HG02759 (cell line): ENCODE data around the gene PACSIN1.
"Not testable (repeated sequence)": the region's sequence is repeated elsewhere in the genome, so short reads cannot be mapped to it uniquely, and the experiment has no call there.

Source experiments
- ATAC-seq: cut with Tn5 transposase; IDR thresholded peaks from one replicate; pipeline ENCODE4 v1.9.1; 2021; ENCODE audit warnings: mild to moderate bottlenecking, moderate library complexity; ENCODE audit not compliant: unreplicated experiment

The PACSIN1 gene

DNA sequence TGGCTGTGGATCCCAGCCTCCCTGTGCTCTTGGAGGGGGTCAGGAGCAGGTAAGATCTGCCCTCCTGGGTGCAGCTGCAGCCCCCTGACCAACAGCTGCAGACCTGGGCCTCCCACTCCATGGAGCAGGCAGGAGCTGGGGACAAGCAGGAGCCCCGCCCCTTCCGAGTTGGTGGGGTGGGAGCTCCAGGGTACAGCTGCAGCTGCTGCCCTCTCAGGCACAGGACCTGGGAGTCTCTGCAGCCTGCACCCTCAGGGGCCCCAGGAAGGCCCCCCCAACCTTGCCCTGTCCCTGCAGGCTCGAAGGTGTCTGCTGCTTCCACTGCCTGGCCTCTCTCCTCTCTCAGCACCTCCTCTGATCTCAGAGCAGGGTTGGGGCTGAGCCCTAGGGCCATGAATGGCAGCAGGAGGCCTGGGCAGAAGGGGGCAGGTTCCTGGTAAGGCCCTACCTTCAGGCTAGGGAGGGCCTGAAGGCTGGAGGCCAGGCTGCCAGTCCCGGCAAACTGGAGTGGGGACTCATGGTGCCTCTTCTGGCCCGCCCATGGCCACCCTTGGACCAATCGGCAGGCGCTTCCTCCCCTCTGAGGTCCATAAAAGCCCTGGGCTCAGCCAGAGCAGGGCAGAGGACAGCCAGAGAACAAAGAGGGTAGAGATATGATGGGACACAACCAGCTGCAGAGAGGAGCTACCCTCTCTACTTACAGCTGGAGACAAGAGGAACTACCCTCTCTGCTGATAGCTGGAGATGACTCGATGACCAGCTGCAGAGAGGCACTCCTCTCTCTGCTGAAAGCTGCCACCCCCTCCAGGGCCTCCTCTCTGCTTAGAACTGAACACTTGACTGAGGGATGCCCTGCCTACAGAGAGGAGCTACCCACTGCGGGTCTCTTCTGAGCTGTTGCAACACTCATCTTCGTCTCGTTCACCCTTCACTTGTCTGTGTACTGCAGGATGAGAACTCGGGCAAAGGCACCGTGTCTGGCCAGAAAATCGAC lies 7.8 kb upstream of the PACSIN1 start:
- ATAC-seq, result no peak

DNA sequence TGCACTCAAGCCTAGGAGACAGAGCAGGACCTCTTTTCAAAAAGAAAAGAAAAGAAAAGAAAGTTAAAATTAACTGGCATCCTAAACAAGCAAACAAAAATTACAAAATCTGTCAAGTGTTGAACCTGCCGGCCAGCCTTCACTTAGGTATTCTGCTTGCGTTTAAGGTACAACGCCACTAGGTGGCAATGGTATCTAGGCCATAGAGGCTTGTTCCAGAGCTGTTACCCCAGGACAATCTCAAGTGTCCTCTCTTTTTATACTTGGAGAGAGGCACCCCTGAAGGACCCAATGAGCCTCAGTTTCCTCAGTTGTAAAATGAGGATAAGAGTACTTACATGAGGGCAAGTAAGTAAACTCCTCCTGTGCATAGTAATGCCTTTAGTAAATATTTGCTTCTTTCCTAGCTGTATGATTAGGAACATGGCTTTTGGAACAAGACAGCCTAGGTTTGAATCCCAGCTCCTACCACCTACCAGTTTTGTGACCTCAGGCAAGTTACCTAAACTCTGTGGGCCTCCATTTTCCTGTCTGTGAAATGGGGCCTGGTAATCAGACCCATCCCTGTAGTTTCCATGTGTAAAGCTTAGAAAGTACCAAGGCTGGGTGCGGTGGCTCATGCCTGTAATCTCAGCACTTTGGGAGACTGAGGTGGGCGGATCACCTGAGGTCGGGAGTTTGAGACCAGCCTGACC lies 5.8 kb upstream of the PACSIN1 start:
- ATAC-seq, result no peak

DNA sequence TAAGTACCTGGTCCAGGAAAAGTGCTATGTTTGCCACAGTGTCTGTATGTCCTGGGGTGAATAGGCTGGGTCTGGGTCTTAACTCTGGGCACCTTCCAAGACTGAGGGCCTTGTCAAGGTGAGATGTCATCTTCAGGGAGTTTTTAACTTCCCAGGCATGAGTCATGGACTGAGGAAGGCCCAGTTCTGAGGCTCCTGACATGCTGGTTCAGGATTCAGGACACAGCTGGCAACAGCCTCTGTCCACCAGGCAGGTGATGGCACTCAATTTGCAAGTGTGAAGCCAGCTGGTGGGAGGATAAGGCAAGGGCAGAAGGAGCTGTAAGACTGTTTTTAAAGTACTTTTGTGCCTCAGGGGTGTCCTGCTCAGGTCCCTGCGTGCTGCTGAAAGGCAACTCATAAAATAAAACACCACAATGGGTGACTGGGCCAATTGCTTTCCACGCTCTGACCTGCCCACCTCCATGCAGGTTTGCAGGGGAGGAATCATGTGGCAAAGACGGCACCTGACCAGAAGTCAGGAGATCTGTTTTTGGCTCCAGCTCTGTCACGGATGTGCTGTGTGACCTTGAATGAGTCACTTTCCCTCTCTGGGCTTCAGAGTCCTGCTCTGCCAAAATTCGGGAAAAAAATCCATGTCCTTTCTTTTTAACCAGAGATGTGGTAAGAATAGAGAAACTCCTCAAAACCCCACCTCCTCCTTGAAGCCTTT lies 4.9 kb upstream of the PACSIN1 start:
- no peak for ATAC-seq

DNA sequence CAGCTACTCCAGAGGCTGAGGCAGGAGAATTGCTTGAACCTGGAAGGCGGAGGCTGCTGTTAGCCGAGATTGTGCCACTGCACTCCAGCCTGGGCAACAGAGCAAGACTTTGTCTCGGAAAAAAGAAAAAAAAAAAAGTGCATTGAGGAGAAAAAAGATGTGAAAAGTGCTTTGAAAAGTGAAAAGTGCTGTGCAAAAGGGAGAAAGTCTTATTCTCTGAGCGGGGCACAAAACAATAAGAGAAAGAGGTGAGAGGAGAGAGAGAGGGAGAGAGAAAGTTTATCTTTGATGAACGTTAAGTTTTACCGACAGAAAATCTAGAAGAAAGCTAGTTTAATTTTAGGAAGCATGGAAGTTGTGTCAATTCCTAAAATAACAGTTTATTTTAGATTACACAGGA lies 3.9 kb upstream of the PACSIN1 start:
- ATAC-seq, result no peak

DNA sequence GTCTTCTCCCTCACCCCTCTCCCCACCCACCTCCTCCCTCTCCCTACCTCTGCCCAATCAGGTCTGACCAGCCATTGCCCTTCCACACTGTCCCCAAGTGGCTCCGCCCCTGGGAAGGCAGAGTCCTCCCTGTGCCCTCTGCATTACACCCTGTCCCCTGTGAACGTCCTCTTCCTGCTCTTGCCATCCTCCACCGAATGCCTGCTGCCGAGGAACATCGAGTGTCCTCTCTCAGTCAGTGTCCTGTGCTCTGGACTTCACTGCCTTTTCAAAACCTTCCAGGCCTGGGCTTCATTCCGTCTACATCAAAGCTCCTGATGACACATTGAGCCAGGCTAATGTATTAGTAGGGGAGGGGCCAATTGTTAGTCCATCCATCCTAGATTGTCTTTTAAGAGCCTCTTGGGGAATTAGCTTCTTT lies 3.3 kb upstream of the PACSIN1 start:
- ATAC-seq, result no peak

DNA sequence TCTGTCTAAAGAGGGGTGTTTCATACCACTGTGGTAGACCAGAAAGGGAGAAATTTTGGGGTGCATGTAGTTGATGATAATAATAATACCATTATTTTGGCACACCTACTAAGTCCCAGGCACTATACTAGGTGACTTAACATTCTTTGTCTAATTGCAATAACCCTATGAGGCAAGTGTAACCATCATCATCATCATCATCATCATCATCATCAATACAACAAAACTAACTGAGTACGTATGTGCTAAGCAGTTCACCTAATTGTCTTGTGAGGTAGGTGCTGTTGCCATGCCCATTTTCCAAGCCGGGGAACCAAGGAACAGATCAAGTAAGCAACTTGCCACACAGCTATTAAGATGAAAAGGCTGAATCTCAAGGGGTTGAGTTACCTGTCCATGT lies 2.6 kb upstream of the PACSIN1 start:
- no peak for ATAC-seq

DNA sequence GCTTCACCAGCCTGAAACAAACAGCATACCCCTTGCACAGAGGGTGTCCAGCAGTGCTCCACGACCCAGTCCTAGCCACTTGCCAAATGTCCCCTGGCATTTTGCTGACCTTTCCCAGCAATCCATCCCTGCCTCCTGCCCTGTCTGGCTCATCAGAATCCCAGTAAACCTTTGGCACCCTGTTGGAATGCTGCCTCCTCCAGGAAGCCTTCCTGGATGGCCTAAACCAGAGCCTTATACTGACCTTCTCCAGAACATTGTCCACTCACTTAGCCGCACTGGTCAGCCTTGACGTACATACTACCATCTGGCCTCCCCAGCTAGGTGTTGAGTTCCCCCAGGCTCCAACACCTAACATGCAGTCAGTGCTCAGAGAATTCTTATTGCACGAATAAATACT lies 2.0 kb upstream of the PACSIN1 start:
- no peak for ATAC-seq

DNA sequence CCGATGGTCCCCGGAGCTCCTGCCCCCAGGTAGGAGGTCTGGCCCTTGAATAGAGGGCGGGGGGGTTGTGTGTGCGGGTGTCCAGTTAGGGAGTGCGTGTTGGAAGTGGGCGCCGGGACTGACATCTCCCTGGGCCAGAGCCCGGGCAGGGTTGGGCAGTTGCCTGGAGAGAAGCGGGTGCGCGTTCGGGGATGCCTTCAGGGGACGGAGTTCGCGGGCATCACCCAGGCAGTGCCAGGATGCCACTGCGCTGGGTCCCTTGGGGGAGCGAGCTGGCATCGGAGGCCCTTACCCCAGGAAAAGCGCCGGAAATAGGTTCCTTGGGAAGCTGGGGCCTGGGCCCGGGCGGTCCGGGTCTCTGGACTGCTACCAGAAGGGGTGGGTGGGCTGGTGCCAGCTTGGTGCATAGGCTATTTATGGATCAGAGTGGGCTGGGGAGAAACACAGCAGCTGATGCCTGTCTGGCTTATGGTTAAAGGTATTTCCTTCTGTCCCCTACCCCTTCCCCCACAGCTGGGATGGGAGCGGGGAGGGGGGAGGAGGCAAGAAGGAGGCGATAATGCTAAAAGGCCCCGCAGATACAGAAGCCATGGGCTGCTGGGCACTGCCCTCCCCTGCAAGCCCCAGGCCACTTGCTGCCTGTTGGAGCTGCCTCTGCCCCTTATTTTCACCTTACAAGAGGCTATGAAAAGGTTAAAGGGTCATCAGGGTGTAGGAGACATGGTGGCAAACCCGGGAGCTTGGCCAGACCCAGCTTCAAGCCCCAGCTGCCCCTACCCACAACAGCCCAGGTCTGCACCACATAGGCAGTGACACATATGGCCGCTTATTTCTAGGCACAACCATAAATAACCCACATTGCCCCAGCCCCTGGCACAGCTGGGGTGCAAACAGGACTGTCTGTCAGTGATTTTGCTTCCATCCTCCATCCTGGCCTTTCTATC lies 638 bp downstream of the PACSIN1 start:
- ATAC-seq, result no peak

DNA sequence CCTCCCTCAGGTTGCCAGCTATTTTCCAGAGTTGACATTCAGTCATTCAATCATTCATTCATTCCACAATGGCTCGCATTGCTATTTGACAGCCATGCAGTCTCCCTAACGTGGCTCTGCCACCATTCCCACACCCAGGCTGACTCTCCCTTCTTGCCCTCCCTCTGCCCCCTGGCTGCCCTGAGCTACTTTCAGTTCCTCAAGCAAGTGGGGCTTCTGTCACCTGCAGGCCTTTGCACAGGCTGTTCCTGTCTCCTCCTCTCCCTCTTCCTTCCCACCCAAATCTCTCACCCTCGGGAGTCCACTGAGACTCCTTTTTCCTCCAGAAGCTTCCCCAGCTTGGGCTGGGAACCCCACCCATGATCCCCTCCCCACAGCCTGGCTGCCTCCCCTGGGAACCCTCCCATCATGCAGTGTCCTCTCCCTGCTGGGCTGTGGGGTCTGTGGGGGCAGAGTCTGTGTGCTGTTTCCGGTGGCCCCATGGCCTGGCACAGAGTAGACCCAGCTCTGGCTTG lies 2.6 kb downstream of the PACSIN1 start:
- ATAC-seq, result peak; percentile 72

DNA sequence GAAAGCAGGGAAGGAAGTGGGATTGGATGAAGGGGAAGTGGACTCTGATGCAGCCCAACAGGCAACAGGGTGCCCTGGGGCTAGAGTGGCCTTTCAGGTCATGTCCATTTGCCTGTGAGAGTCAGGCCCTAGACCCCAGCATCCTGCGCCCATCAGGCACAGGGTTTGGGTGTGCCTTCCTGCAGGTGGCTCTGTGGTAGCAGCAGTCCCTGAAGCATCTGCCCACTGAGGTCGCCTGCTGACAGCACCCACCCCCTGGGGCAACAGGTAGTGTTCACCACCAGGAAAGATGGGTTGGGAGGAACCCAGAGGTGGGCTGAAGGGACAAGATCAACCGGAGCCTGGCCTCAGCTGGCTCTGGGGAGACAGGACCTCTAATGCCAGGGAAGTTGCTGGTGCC lies 3.6 kb downstream of the PACSIN1 start:
- no peak for ATAC-seq

DNA sequence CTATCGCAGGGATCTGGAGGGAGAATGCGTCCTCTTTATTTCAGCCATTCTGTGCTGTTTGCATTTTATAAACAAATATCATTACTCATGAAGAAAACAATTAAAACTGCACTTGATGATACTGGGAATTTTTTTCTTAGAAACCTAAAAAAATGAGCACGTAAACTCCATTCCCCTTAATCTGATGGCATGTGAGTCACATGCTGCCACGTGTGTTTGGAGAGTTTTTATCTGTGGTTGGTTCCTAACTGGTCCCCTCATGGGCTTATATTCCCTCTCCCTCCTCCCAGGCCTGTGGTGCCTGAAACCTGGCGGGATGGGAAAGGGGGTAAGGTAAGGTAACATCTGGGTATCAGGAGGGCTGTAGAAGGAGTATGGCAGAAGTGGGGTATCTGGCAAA lies 6.5 kb downstream of the PACSIN1 start:
- no peak for ATAC-seq

DNA sequence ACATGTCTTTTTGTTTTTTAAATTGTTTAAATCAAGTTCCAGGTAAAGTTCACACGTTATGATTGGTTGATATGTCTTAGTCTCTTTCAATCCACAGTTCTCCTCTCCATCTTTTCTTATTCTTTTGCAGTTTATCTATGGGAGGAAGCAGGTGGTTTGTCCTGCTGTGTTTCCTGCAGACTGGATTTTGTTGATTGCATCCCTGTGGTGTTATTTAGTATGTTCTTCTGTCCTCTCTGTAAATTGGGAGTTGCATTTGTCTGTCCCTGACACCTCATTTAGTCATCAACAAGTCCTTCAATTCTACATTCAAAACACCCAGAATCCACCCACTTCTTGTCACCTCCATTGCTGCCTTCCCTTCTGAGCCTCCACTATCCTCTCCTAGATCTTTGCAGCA lies 8.1 kb downstream of the PACSIN1 start:
- no peak for ATAC-seq

DNA sequence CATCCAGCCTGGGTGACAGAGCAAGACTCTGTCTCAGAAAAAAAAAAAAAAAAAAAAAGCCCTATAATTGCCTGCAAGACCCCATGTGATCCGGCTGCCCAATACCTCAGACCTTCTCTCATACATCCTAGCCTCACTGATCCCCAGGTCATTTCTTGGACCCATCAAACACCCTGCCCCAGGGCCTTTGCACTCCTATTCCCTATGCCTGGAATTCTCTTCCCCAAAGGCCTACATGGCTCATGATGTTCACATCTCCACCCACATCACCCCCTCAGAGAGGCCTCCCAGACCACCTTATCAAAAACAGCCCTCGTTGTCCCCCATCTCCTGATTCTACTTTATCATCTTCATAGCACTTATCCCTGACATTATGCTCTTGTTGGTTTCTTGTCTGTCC lies 8.9 kb downstream of the PACSIN1 start:
- no peak for ATAC-seq

DNA sequence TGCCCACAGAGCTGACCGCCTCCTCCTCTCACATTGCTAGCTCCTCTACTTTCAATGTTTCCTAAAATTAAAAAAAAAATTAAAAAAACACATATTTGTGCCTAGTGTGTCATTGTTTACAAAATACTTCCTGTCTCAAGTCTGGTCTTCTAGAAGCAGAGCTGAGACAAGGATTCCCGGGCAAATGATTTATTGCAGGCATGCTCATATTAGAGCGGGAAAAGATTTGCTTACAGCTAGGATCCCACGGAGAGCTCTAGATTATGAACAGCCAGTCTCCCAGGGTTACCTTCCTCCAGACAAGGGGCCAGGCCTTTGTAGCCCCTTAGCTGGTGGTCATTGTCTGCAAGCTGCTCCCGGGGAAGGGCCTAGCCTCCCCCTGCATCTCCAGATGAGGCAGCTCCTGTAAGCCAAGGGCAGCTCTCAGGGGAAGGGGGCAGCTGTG lies 9.4 kb downstream of the PACSIN1 start:
- no peak for ATAC-seq

DNA sequence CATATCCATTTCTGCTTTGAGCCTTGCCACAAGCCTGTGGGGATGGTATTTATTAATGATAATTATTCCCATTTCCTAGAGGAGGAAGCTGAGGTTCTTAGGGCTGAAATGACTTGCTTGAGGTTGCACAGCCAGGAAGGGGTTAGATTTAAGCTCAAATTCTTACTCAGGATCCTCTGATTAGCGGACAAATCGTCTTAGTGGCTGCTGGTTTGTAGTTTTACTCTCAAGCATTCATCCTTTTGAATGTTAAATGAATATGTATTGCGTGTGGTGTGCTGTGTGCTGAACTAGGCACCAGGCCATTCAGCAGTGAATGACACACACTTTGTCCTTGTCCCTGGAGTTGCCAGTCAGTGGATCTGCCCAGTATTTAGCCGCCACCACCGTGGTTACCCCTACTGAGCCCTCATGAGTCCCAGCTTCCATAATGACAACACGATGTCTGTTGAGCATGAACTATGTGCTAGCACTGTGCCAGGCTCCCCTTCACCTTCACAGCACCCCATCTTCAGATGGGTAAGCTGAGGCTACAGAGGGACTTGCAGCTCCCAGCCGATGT lies 10.0 kb downstream of the PACSIN1 start:
- no peak for ATAC-seq

DNA sequence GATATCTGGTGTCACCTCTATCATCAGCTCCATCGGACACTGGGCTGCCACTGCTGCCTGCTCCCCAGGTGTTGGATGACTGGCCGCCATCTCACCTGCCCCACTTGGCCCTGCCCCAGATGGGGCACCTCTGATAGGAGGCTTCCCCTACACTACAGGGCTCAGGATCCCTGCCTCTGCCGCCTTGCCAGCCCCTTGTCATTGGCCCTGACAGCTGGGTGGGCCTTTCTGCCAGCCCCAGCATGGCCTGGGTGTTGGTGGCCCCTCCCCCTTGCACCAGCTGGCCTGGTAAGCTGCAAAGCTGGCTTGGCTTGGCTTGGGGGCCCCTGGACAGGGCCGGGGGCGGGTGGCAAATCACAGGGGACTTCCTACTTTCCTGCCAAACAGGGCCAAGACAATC lies 10.6 kb downstream of the PACSIN1 start:
- no peak for ATAC-seq

DNA sequence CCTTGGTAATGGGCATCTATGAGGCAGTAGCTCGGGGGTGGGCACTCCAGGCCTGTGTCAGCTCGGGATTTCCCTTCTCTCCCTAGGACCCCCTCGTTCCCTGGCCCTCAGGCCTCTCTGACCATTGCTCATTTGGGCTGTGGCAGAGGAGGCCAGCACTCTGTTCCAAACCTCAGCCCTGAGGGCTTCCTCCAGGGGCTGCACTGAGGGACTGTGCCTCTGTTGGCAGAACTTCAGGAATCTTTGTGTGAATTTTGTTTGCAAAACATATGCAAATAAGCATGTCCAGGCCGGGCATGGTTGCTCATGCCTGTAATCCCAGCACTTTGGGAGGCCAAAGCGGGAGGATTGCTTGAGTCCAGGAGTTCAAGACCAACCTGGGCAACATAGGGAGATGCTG lies 11.0 kb downstream of the PACSIN1 start:
- ATAC-seq, result no peak

DNA sequence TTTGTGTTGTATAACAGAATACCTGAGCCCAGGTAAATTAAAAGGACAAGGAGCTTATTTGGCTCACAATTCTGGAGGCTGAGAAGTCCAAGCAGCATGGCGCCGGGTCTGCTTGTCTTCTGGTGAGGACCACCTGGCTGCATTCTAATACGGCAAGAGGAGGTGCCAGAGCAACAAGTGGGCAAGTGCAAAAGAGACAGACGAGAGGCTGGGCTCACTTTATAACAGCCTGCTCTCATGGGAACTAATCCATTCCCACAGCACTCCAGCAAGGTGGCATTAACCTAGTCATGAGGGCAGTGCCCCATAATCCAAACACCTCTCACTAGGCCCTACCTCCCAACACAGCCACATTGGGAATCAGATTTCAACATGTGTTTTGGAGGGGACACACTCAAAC lies 12.9 kb downstream of the PACSIN1 start:
- no peak for ATAC-seq

DNA sequence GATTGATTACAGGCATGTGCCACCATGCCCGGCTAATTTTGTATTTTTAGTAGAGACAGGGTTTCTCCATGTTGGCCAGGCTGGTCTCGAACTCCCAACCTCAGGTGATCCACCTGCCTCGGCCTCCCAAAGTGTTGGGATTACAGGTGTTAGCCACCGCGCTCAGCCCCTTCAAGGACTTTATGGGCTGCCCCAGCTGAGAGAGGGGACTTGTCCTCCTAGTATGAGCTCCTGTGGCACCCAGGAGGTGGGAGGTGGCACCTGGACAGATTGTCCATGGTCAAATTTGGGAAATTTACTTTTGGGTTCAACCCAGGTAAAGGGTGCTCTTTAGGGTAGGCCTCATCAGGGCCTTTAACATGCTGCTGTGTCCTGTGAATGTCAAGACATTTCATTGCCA lies 17.9 kb downstream of the PACSIN1 start:
- not testable (repeated sequence) for ATAC-seq

DNA sequence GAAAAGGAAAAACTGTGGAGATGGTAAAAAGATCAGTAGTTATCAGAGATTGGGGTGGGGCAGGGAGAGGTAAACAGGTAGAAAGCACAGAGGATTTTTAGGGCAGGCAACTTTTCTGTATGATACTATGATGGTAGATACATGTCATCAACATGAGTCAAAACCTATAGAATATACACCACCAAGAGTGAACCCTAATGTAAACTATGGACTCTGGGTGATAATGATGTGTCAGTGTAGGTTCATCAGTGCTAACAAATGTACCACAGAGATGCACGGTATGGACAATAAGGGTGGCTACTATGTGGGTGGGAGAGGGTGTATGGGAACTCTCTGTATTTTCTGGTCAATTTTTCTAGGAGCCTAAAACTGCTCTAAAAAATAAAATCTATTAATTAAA lies 18.5 kb downstream of the PACSIN1 start:
- ATAC-seq, result no peak
